ENCODE measurements around the gene ATP6V0B.

Gene ATP6V0B

DNA sequence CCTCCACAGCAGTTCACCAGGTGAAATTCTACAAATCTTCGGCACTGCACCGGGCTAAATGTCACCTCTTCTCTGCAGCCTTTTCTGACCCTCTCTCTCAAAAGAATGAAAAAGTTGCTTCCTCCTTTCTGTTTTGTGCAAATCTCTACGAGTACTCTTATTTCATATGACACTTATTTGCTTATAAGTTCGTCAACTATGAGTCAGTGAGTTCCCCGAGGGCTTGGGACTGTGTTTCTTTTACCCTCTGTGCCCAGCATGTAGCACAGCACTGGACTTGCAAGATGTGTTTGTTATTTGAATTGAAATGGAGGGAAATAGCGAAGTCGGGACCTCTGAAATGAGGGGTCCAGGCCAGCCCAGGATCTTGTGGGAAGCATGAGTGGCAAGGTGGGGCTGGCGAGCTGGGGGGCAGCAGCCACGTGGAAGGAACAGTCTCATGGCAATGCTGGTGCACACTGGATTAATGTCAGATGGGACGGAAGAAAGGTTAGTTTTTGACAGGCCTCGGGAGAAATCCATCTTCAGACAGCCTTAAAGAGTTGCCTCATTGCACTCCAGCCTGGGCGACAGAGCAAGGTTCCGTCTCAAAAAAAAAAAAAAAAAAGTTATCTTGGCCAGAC is 50.3 kb downstream of the ATP6V0B start:
- Histone ChIP-seq H3K9me3 (ENCODE audit: control insufficient read depth, insufficient read depth, low read length) (no peaks in the 10 kb centered on the region), H3K9ac (ENCODE audit: low read depth, low read length) (no peak overlapping the region), H3K36me3 (ENCODE audit: insufficient read depth, low read length) (no peaks in the 10 kb centered on the region; the same call in 1 of the 2 replicates), H3K4me1 (ENCODE audit: insufficient read depth, low read length) (peaks cover 6% of the 10 kb centered on the region; the same call in 1 of the 2 replicates)

DNA sequence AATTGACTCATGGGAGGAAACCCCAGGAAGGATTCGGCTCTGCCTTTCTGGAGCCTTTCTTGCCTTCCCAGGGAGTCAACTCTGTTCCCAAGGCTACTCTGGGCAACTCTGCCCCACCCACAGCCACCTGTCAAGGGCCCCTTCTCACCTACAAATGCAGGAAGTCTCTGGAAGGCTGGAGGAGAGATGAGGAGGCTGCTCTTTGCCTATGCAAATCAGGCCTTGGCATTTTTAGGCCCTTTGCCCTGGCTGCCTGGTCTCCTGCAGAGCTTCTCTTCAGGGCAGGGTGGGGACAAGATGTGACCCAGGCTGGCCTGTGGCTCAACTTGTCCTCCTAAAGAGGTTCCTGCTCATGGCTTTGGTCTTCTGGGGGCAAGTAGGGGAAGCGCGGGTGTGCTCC is 51.1 kb downstream of the ATP6V0B start:
- Histone ChIP-seq H3K9ac (ENCODE audit: low read depth, low read length) (no peak overlapping the region; the same call in 1 of the 2 replicates), H3K36me3 (ENCODE audit: insufficient read depth, low read length) (no peaks in the 10 kb centered on the region), H3K9me3 (ENCODE audit: control insufficient read depth, insufficient read depth, low read length) (no peaks in the 10 kb centered on the region), H3K4me1 (ENCODE audit: insufficient read depth, low read length) (peaks cover 6% of the 10 kb centered on the region; the same call in 1 of the 2 replicates)

DNA sequence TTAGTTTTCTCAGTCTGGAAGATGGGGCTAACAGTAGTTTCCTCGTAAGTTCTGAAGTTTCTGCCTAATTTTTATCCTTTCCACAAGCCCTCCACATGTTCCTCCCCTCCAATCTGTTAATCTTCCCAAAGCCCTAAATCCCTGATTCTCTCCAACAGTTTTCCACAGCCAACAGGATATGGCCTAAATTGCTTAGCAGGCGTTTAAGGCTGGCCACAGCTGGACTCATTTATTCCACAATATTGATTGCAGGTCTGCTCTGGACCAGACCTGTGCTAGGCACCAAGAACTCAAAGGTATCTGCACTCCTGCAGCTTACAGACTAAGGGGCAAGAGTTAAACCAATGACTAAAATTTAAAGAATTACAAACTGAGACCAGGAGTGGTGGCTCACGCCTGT is 52.6 kb downstream of the ATP6V0B start:
- peaks cover 13% of the 10 kb centered on the region for H3K4me1 ChIP-seq (ENCODE audit: insufficient read depth, low read length)
- no peaks in the 10 kb centered on the region for H3K36me3 ChIP-seq (ENCODE audit: insufficient read depth, low read length)
- H3K9ac ChIP-seq (ENCODE audit: low read depth, low read length): no peak overlapping the region
- H3K9me3 ChIP-seq (ENCODE audit: control insufficient read depth, insufficient read depth, low read length): no peaks in the 10 kb centered on the region

Measured in ES-I3 (cell line).